HEK293 (cell line): ENCODE measurements around the gene EEF2KMT.
A peak's percentile ranks its signal among the peaks of the same experiment; 100 is the strongest.

Experiments used
- GLIS1 ChIP-seq: fragments of 450-650 bp; formaldehyde crosslinking; IDR thresholded peaks from 2 replicates; pipeline ENCODE4 v1.5.1; 2016; ENCODE audit warnings: missing biosample characterization, missing genetic modification characterization
- GLIS2 ChIP-seq: fragments of 450-650 bp; formaldehyde crosslinking; IDR thresholded peaks from 2 replicates; pipeline ENCODE4 v1.5.1; 2016; ENCODE audit warnings: missing biosample characterization, missing genetic modification characterization
- HOXA7 ChIP-seq: sonication (generic); formaldehyde crosslinking; IDR thresholded peaks from 2 replicates; pipeline ENCODE4 v1.8.1; 2022; ENCODE audit warnings: missing genetic modification reagents, borderline replicate concordance
- IKZF3 ChIP-seq: fragments of 450-650 bp; IDR thresholded peaks from 2 replicates; pipeline ENCODE4 v1.5.0; 2018; ENCODE audit warnings: missing biosample characterization, mild to moderate bottlenecking, missing genetic modification characterization, moderate library complexity
- KLF7 ChIP-seq: fragments of 450-650 bp; formaldehyde crosslinking; IDR thresholded peaks from 2 replicates; pipeline ENCODE4 v1.5.1; 2016; ENCODE audit warnings: missing biosample characterization, missing genetic modification characterization, borderline replicate concordance
- KLF8 ChIP-seq: fragments of 450-650 bp; formaldehyde crosslinking; IDR thresholded peaks from 2 replicates; pipeline ENCODE4 v1.5.1; 2016; ENCODE audit warnings: missing biosample characterization, missing genetic modification characterization
- PRDM1 ChIP-seq: fragments of 450-650 bp; formaldehyde crosslinking; IDR thresholded peaks from 2 replicates; pipeline ENCODE4; 2016; ENCODE audit warnings: missing biosample characterization, missing genetic modification characterization
- SP2 ChIP-seq: fragments of 450-650 bp; formaldehyde crosslinking; IDR thresholded peaks from 2 replicates; pipeline ENCODE4 v1.5.1; 2016; ENCODE audit warnings: missing biosample characterization, missing genetic modification characterization
- WT1 ChIP-seq: fragments of 450-650 bp; formaldehyde crosslinking; IDR thresholded peaks from 2 replicates; pipeline ENCODE4 v1.5.1; 2016; ENCODE audit warnings: missing biosample characterization, missing genetic modification characterization
- ZBTB21 ChIP-seq: fragments of 450-650 bp; formaldehyde crosslinking; IDR thresholded peaks from 2 replicates; pipeline ENCODE4 v1.5.1; 2017; ENCODE audit warnings: missing biosample characterization, missing genetic modification characterization
- ZBTB8A ChIP-seq: fragments of 450-650 bp; formaldehyde crosslinking; IDR thresholded peaks from 2 replicates; pipeline ENCODE4 v1.5.1; 2016; ENCODE audit warnings: missing biosample characterization, missing genetic modification characterization
- ZFP37 ChIP-seq: fragments of 450-650 bp; formaldehyde crosslinking; IDR thresholded peaks from 2 replicates; pipeline ENCODE4 v1.5.1; 2016; ENCODE audit warnings: missing biosample characterization, missing genetic modification characterization
- ZNF114 ChIP-seq: fragments of 450-650 bp; formaldehyde crosslinking; IDR thresholded peaks from 2 replicates; pipeline ENCODE4 v1.5.0; 2017; ENCODE audit warnings: missing biosample characterization, missing genetic modification characterization
- ZNF19 ChIP-seq: fragments of 450-650 bp; formaldehyde crosslinking; IDR thresholded peaks from 2 replicates; pipeline ENCODE4; 2016; ENCODE audit warnings: missing biosample characterization, missing genetic modification characterization, low read depth
- ZNF274 ChIP-seq, 2 experiments: fragments of 200-500 bp in 1 of 2; fragments of 450-650 bp in 1 of 2; sonication (Bioruptor generic) in 1 of 2; formaldehyde crosslinking in 1 of 2; IDR thresholded peaks; 2 replicates each; pipeline versions ENCODE4 v1.5.1 to v1.6.1; 2014 to 2016; ENCODE audit warnings: borderline replicate concordance in 1 of 2, inconsistent platforms in 1 of 2, low read length in 1 of 2, missing biosample characterization in 1 of 2, missing genetic modification characterization in 1 of 2
- ZNF48 ChIP-seq: fragments of 450-650 bp; formaldehyde crosslinking; IDR thresholded peaks from 2 replicates; pipeline ENCODE4 v1.5.1; 2016; ENCODE audit warnings: missing biosample characterization, missing genetic modification characterization
- ZNF521 ChIP-seq: fragments of 450-650 bp; formaldehyde crosslinking; IDR thresholded peaks from 2 replicates; pipeline ENCODE4 v1.5.1; 2017; ENCODE audit warnings: missing biosample characterization, mild to moderate bottlenecking, missing genetic modification characterization
- ZNF548 ChIP-seq: fragments of 450-650 bp; formaldehyde crosslinking; IDR thresholded peaks from 2 replicates; pipeline ENCODE4 v1.5.1; 2016; ENCODE audit warnings: missing biosample characterization, missing genetic modification characterization
- ZNF585B ChIP-seq: fragments of 450-650 bp; formaldehyde crosslinking; IDR thresholded peaks from 2 replicates; pipeline ENCODE4 v1.5.1; 2016; ENCODE audit warnings: missing biosample characterization, missing genetic modification characterization
- ZNF624 ChIP-seq: fragments of 450-650 bp; formaldehyde crosslinking; IDR thresholded peaks from 2 replicates; pipeline ENCODE4 v1.5.1; 2017; ENCODE audit warnings: missing biosample characterization, missing genetic modification characterization
- ZNF658 ChIP-seq: fragments of 450-650 bp; formaldehyde crosslinking; IDR thresholded peaks from 2 replicates; pipeline ENCODE4; 2016; ENCODE audit warnings: missing biosample characterization, missing genetic modification characterization
- ZNF791 ChIP-seq: fragments of 450-650 bp; formaldehyde crosslinking; IDR thresholded peaks from 2 replicates; pipeline ENCODE4 v1.5.1; 2016; ENCODE audit warnings: missing biosample characterization, missing genetic modification characterization
- ZSCAN16 ChIP-seq: fragments of 450-650 bp; formaldehyde crosslinking; IDR thresholded peaks from 2 replicates; pipeline ENCODE4 v1.5.1; 2016; ENCODE audit warnings: missing biosample characterization, missing genetic modification characterization
- TF ChIP-seq, protein P1 (sequence below): fragments of 450-650 bp; formaldehyde crosslinking; IDR thresholded peaks from 2 replicates; pipeline ENCODE4 v1.5.1; 2016; ENCODE audit warnings: missing biosample characterization, missing genetic modification characterization
- TF ChIP-seq, protein P2 (sequence below): fragments of 450-650 bp; formaldehyde crosslinking; conservative IDR thresholded peaks from 2 replicates; pipeline ENCODE4 v1.5.1; 2016; ENCODE audit warnings: low read depth, missing biosample characterization, missing genetic modification characterization
- TF ChIP-seq, protein P3 (sequence below): fragments of 450-650 bp; formaldehyde crosslinking; IDR thresholded peaks from 2 replicates; pipeline ENCODE4 v1.5.1; 2016; ENCODE audit warnings: missing biosample characterization, missing genetic modification characterization, borderline replicate concordance
- TF ChIP-seq, protein P4 (sequence below): fragments of 450-650 bp; formaldehyde crosslinking; optimal IDR thresholded peaks from 2 replicates; pipeline ENCODE3; 2016; ENCODE audit warnings: missing biosample characterization, mild to moderate bottlenecking, missing genetic modification characterization
- TF ChIP-seq, protein P5 (sequence below): fragments of 450-650 bp; formaldehyde crosslinking; IDR thresholded peaks from 2 replicates; pipeline ENCODE4 v1.5.1; 2016; ENCODE audit warnings: missing biosample characterization, missing genetic modification characterization

Gene EEF2KMT

DNA sequence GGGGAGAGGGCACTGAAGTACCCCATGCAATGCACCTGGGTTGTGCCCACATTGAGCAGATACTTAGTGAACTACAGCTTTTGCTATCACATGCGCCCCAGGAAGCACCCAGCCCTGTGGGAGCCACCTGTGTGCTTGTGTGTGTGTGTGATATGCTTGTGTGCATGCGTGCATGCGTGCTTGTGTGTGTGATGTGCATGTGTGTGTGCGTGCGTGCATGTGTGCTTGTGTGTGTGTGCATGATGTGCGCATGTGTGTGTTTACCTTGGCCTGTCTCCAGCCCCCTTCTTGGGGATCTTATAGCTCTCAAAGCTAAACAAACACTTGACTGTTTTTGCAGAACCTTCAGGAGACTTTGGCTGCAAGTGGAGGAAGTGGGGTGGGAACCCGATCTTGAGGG is 32.7 kb downstream of the EEF2KMT start (continued):
- TF ChIP-seq, protein P1, sequence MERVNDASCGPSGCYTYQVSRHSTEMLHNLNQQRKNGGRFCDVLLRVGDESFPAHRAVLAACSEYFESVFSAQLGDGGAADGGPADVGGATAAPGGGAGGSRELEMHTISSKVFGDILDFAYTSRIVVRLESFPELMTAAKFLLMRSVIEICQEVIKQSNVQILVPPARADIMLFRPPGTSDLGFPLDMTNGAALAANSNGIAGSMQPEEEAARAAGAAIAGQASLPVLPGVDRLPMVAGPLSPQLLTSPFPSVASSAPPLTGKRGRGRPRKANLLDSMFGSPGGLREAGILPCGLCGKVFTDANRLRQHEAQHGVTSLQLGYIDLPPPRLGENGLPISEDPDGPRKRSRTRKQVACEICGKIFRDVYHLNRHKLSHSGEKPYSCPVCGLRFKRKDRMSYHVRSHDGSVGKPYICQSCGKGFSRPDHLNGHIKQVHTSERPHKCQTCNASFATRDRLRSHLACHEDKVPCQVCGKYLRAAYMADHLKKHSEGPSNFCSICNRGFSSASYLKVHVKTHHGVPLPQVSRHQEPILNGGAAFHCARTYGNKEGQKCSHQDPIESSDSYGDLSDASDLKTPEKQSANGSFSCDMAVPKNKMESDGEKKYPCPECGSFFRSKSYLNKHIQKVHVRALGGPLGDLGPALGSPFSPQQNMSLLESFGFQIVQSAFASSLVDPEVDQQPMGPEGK (tag by site-specific recombination), result peak; percentile 73
- TF ChIP-seq ZFP37 (tag by site-specific recombination), result no peak
- TF ChIP-seq HOXA7, result no peak
- TF ChIP-seq ZSCAN16 (tag by site-specific recombination), result peak; percentile 61; the same call in 1 of the 2 replicates
- no peak for TF ChIP-seq IKZF3 (tag by site-specific recombination)
- no peak for TF ChIP-seq ZNF658
- no peak for TF ChIP-seq KLF7 (tag by site-specific recombination)
- TF ChIP-seq GLIS2, result no peak
- 0 out of 2 replicates have a peak, but pooled peaks have one; percentile 8 for TF ChIP-seq ZBTB8A (tag by site-specific recombination)
- TF ChIP-seq ZNF521 (tag by site-specific recombination), result no peak
- TF ChIP-seq ZBTB21 (tag by site-specific recombination), result peak; percentile 42; the same call in 1 of the 2 replicates
- TF ChIP-seq ZNF624 (tag by site-specific recombination), result no peak
- TF ChIP-seq ZNF585B (tag by site-specific recombination), result no peak
- no peak for TF ChIP-seq KLF8 (tag by site-specific recombination)
- TF ChIP-seq PRDM1 (tag by site-specific recombination), result no peak
- TF ChIP-seq, protein P2, sequence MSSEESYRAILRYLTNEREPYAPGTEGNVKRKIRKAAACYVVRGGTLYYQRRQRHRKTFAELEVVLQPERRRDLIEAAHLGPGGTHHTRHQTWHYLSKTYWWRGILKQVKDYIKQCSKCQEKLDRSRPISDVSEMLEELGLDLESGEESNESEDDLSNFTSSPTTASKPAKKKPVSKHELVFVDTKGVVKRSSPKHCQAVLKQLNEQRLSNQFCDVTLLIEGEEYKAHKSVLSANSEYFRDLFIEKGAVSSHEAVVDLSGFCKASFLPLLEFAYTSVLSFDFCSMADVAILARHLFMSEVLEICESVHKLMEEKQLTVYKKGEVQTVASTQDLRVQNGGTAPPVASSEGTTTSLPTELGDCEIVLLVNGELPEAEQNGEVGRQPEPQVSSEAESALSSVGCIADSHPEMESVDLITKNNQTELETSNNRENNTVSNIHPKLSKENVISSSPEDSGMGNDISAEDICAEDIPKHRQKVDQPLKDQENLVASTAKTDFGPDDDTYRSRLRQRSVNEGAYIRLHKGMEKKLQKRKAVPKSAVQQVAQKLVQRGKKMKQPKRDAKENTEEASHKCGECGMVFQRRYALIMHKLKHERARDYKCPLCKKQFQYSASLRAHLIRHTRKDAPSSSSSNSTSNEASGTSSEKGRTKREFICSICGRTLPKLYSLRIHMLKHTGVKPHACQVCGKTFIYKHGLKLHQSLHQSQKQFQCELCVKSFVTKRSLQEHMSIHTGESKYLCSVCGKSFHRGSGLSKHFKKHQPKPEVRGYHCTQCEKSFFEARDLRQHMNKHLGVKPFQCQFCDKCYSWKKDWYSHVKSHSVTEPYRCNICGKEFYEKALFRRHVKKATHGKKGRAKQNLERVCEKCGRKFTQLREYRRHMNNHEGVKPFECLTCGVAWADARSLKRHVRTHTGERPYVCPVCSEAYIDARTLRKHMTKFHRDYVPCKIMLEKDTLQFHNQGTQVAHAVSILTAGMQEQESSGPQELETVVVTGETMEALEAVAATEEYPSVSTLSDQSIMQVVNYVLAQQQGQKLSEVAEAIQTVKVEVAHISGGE, result no peak
- TF ChIP-seq GLIS1 (tag by site-specific recombination), result peak; percentile 68
- TF ChIP-seq ZNF548, result no peak
- TF ChIP-seq SP2 (tag by site-specific recombination), result no peak
- TF ChIP-seq ZNF19, result no peak
- TF ChIP-seq WT1 (tag by site-specific recombination), result no peak
- TF ChIP-seq, protein P3, sequence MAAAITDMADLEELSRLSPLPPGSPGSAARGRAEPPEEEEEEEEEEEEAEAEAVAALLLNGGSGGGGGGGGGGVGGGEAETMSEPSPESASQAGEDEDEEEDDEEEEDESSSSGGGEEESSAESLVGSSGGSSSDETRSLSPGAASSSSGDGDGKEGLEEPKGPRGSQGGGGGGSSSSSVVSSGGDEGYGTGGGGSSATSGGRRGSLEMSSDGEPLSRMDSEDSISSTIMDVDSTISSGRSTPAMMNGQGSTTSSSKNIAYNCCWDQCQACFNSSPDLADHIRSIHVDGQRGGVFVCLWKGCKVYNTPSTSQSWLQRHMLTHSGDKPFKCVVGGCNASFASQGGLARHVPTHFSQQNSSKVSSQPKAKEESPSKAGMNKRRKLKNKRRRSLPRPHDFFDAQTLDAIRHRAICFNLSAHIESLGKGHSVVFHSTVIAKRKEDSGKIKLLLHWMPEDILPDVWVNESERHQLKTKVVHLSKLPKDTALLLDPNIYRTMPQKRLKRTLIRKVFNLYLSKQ (tag by site-specific recombination), result no peak
- TF ChIP-seq, protein P4, sequence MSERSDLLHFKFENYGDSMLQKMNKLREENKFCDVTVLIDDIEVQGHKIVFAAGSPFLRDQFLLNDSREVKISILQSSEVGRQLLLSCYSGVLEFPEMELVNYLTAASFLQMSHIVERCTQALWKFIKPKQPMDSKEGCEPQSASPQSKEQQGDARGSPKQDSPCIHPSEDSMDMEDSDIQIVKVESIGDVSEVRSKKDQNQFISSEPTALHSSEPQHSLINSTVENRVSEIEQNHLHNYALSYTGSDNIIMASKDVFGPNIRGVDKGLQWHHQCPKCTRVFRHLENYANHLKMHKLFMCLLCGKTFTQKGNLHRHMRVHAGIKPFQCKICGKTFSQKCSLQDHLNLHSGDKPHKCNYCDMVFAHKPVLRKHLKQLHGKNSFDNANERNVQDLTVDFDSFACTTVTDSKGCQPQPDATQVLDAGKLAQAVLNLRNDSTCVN, result peak; percentile 28
- TF ChIP-seq, protein P5, sequence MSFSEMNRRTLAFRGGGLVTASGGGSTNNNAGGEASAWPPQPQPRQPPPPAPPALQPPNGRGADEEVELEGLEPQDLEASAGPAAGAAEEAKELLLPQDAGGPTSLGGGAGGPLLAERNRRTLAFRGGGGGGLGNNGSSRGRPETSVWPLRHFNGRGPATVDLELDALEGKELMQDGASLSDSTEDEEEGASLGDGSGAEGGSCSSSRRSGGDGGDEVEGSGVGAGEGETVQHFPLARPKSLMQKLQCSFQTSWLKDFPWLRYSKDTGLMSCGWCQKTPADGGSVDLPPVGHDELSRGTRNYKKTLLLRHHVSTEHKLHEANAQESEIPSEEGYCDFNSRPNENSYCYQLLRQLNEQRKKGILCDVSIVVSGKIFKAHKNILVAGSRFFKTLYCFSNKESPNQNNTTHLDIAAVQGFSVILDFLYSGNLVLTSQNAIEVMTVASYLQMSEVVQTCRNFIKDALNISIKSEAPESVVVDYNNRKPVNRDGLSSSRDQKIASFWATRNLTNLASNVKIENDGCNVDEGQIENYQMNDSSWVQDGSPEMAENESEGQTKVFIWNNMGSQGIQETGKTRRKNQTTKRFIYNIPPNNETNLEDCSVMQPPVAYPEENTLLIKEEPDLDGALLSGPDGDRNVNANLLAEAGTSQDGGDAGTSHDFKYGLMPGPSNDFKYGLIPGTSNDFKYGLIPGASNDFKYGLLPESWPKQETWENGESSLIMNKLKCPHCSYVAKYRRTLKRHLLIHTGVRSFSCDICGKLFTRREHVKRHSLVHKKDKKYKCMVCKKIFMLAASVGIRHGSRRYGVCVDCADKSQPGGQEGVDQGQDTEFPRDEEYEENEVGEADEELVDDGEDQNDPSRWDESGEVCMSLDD (tag by site-specific recombination), result no peak
- no peak for TF ChIP-seq ZNF791 (tag by site-specific recombination)
- no peak for TF ChIP-seq ZNF48 (tag by site-specific recombination)
- no peak for TF ChIP-seq ZNF114 (tag by site-specific recombination)
- no peak for TF ChIP-seq ZNF274 (IDR thresholded peaks at IDR 0.05; ENCODE audit: low read length)
- no peak for TF ChIP-seq ZNF274 (tag by site-specific recombination; IDR thresholded peaks at IDR 0.05; ENCODE audit: borderline replicate concordance)
